ENCODE measurements around the gene GPHN. TPM values are rescaled to one million over a fixed set of nuclear protein-coding genes. Genes with fewer than 3 reads are reported as not detected.

Gene GPHN
- total and polyA plus RNA-seq, 2 donors from 2014 or later: 35.4 to 62.0 TPM

- intact Hi-C loops (cut with DNase I): no loop called here
- no peaks in the 10 kb centered on the region for H3K4me1 ChIP-seq (ENCODE audit: control insufficient read depth in 2 of 3, insufficient read depth in 2 of 3, low read depth in 1 of 3, low read length in 3 of 3)
- H3K36me3 ChIP-seq (ENCODE audit: control insufficient read depth in 2 of 3, insufficient read depth in 3 of 3, low read length in 3 of 3): no peaks in the 10 kb centered on the region
- no peaks in the 10 kb centered on the region for H3K27me3 ChIP-seq (ENCODE audit: control insufficient read depth, insufficient read depth, low read length)
- no peak overlapping the region for H3K4me3 ChIP-seq (ENCODE audit: low read length in 3 of 3)
- no peak for FAIRE-seq
- no peak for TF ChIP-seq CTCF (IDR thresholded peaks at IDR 0.05; ENCODE audit: borderline replicate concordance, extremely low read depth, insufficient read depth)
- H3K9me3 ChIP-seq (ENCODE audit: control insufficient read depth in 2 of 3, insufficient read depth in 1 of 3, low read length in 3 of 3): no peaks in the 10 kb centered on the region
- no peak overlapping the region for H3K27ac ChIP-seq (ENCODE audit: low read depth in 2 of 2, low read length in 2 of 2)
- DNase-seq: no peak
- H3K9ac ChIP-seq (ENCODE audit: low read length in 3 of 3): no peak overlapping the region
These were observed 94.1 kb downstream of the GPHN start for GRCh38 chr14:66601932-66602578.

GRCh38 chr14:66603945-66604344 lies 96.0 kb downstream of the GPHN start:
- FAIRE-seq (no peak), DNase-seq (no peak)
- H3K4me3 ChIP-seq (ENCODE audit: low read length in 3 of 3): no peak overlapping the region
- intact Hi-C loops (cut with DNase I): no loop called here
- H3K27ac ChIP-seq (ENCODE audit: low read depth in 2 of 2, low read length in 2 of 2): no peak overlapping the region
- H3K36me3 ChIP-seq (ENCODE audit: control insufficient read depth in 2 of 3, insufficient read depth in 3 of 3, low read length in 3 of 3): no peaks in the 10 kb centered on the region
- H3K9me3 ChIP-seq (ENCODE audit: control insufficient read depth in 2 of 3, insufficient read depth in 1 of 3, low read length in 3 of 3): no peaks in the 10 kb centered on the region
- TF ChIP-seq CTCF (IDR thresholded peaks at IDR 0.05; ENCODE audit: borderline replicate concordance, extremely low read depth, insufficient read depth): no peak
- no peaks in the 10 kb centered on the region for H3K4me1 ChIP-seq (ENCODE audit: control insufficient read depth in 2 of 3, insufficient read depth in 2 of 3, low read depth in 1 of 3, low read length in 3 of 3)
- no peak overlapping the region for H3K9ac ChIP-seq (ENCODE audit: low read length in 3 of 3)
- H3K27me3 ChIP-seq (ENCODE audit: control insufficient read depth, insufficient read depth, low read length): no peaks in the 10 kb centered on the region

- TF ChIP-seq CTCF (IDR thresholded peaks at IDR 0.05; ENCODE audit: borderline replicate concordance, extremely low read depth, insufficient read depth): no peak
- FAIRE-seq (no peak), DNase-seq (no peak)
- Histone ChIP-seq H3K36me3 (ENCODE audit: control insufficient read depth in 2 of 3, insufficient read depth in 3 of 3, low read length in 3 of 3) (no peaks in the 10 kb centered on the region), H3K4me3 (ENCODE audit: low read length in 3 of 3) (no peak overlapping the region), H3K27ac (ENCODE audit: low read depth in 2 of 2, low read length in 2 of 2) (no peak overlapping the region), H3K9ac (ENCODE audit: low read length in 3 of 3) (no peak overlapping the region), H3K9me3 (ENCODE audit: control insufficient read depth in 2 of 3, insufficient read depth in 1 of 3, low read length in 3 of 3) (peaks cover 0 to 7% (median 0%) of the 10 kb centered on the region in 3 donors), H3K27me3 (ENCODE audit: control insufficient read depth, insufficient read depth, low read length) (no peaks in the 10 kb centered on the region), H3K4me1 (ENCODE audit: control insufficient read depth in 2 of 3, insufficient read depth in 2 of 3, low read depth in 1 of 3, low read length in 3 of 3) (no peaks in the 10 kb centered on the region)
- intact Hi-C loops (cut with DNase I): no loop called here
These were observed 98.9 kb downstream of the GPHN start for GRCh38 chr14:66606826-66607225.

GRCh38 chr14:66610154-66610563 lies 102.2 kb downstream of the GPHN start:
- intact Hi-C loops (cut with DNase I): no loop called here
- Histone ChIP-seq H3K36me3 (ENCODE audit: control insufficient read depth in 2 of 3, insufficient read depth in 3 of 3, low read length in 3 of 3) (no peaks in the 10 kb centered on the region), H3K4me3 (ENCODE audit: low read length in 3 of 3) (no peak overlapping the region), H3K27me3 (ENCODE audit: control insufficient read depth, insufficient read depth, low read length) (no peaks in the 10 kb centered on the region), H3K4me1 (ENCODE audit: control insufficient read depth in 2 of 3, insufficient read depth in 2 of 3, low read depth in 1 of 3, low read length in 3 of 3) (no peaks in the 10 kb centered on the region), H3K9ac (ENCODE audit: low read length in 3 of 3) (no peak overlapping the region), H3K9me3 (ENCODE audit: control insufficient read depth in 2 of 3, insufficient read depth in 1 of 3, low read length in 3 of 3) (peaks cover 0 to 7% (median 0%) of the 10 kb centered on the region in 3 donors), H3K27ac (ENCODE audit: low read depth in 2 of 2, low read length in 2 of 2) (no peak overlapping the region)
- no peak for FAIRE-seq
- no peak for DNase-seq
- no peak for TF ChIP-seq CTCF (IDR thresholded peaks at IDR 0.05; ENCODE audit: borderline replicate concordance, extremely low read depth, insufficient read depth)

Measured in kidney (tissue), 14 donors.